Activated CD4-positive, alpha-beta T cell treated with anti-CD3 and anti-CD28 coated beads for 1 hour (primary cell): ENCODE results near the gene COL18A1.
"Not testable (repeated sequence)": the region's sequence is repeated elsewhere in the genome, so short reads cannot be mapped to it uniquely, and the experiment has no call there.

Experiments used
- DNase-seq: peaks from one replicate; pipeline ENCODE4 v3.0.0-alpha.2; 2020

COL18A1 gene

GRCh38 chr21:45527151-45527999 is 122.4 kb downstream of the COL18A1 start:
- DNase-seq, result not testable (repeated sequence)

GRCh38 chr21:45528028-45528705 is 123.2 kb downstream of the COL18A1 start:
- DNase-seq, result no peak

GRCh38 chr21:45528981-45529784 is 124.2 kb downstream of the COL18A1 start:
- DNase-seq, result no peak

- no peak for DNase-seq
Observed at GRCh38 chr21:45529785-45530422, 124.9 kb downstream of the COL18A1 start.

GRCh38 chr21:45530423-45531113 is 125.6 kb downstream of the COL18A1 start:
- DNase-seq, result no peak

GRCh38 chr21:45531114-45531392 is 126.1 kb downstream of the COL18A1 start:
- DNase-seq, result not testable (repeated sequence)

- no peak for DNase-seq
Observed at GRCh38 chr21:45531393-45532215, 126.6 kb downstream of the COL18A1 start.

GRCh38 chr21:45532826-45533360 is 127.9 kb downstream of the COL18A1 start:
- no peak for DNase-seq

GRCh38 chr21:45533361-45533845 is 128.4 kb downstream of the COL18A1 start:
- no peak for DNase-seq

GRCh38 chr21:45533846-45534635 is 129.1 kb downstream of the COL18A1 start:
- DNase-seq, result no peak

GRCh38 chr21:45534636-45535331 is 129.8 kb downstream of the COL18A1 start:
- DNase-seq, result no peak

GRCh38 chr21:45535341-45536081 is 130.5 kb downstream of the COL18A1 start:
- DNase-seq, result no peak

- no peak for DNase-seq
Observed at GRCh38 chr21:45536301-45537081, 131.5 kb downstream of the COL18A1 start.

- no peak for DNase-seq
Observed at GRCh38 chr21:45537111-45537745, 132.3 kb downstream of the COL18A1 start.

GRCh38 chr21:45537746-45538291 is 132.9 kb downstream of the COL18A1 start:
- DNase-seq, result no peak

- no peak for DNase-seq
Observed at GRCh38 chr21:45538381-45539045, 133.5 kb downstream of the COL18A1 start.
